GM18502 (cell line): Measurements from ENCODE around the gene RAI1.

Experiments used
- ATAC-seq: cut with Tn5 transposase; IDR thresholded peaks from one replicate; pipeline ENCODE4 v1.9.1; 2021; ENCODE audit warnings: mild to moderate bottlenecking; ENCODE audit not compliant: unreplicated experiment, poor library complexity

The RAI1 gene

DNA sequence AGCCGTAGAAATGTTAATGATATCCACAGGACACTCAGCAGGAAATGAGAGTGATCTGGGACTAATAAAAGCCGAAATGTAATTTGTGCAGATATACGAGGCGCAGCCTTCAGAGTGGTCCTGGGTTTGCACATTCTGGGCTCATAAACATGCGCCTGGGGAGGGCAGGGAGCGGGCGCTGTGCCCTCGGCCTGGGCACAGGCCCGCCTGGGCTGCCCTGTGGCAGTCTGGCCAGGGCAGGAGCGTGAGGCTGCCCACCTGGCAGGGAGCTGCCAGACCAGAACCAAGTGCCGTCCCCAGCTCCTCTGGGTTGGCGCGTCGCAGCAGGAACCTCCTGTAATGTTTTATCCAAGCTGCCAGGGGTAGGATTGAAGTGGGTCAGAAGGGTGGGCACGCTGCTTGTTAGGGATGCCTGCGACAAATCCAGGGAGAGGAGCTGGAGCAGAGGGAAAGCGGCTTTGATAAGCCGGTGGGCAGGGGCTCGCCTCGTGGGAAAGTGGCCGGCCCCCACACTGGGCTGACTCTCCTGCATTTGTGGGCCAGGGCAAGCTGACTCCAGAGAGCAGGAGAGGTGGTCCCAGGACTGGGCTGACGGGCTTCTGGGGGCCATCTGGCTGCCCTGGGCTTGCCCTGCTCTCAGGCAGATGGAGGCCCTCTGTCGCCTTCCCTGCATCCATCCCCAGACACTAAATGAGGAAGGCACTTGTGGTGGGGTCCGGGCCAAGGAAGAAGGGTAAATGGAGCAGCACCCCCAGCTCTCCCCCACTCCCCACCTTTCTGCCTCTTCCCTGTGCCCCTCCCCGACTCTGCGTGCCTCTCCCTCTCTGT, 109.6 kb downstream of the RAI1 start:
- no peak for ATAC-seq

DNA sequence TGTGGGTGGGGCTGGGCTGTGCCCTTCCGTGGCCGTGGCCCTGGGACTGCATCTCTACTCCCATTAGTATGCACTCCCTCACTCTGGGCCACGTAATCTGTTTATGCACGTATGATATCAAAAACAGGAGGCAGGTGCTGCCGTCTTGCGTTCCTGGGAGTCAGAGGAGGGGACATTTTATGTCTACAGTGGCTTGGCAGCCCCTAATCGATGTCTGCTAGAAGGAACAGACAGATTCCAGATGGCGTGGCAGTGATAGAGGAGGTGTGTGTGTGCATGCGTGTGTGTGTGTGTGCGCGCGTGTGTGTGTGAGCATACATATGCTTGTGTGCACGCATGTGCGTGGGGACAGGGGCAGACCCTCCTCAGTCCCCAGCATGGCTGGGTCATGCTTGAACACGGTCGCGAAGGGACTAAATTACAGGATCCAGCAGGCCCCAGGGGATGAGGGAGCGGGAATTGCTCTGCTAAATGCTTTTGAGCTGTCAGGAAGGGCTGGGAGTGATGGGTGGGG, 110.8 kb downstream of the RAI1 start:
- ATAC-seq: no peak

DNA sequence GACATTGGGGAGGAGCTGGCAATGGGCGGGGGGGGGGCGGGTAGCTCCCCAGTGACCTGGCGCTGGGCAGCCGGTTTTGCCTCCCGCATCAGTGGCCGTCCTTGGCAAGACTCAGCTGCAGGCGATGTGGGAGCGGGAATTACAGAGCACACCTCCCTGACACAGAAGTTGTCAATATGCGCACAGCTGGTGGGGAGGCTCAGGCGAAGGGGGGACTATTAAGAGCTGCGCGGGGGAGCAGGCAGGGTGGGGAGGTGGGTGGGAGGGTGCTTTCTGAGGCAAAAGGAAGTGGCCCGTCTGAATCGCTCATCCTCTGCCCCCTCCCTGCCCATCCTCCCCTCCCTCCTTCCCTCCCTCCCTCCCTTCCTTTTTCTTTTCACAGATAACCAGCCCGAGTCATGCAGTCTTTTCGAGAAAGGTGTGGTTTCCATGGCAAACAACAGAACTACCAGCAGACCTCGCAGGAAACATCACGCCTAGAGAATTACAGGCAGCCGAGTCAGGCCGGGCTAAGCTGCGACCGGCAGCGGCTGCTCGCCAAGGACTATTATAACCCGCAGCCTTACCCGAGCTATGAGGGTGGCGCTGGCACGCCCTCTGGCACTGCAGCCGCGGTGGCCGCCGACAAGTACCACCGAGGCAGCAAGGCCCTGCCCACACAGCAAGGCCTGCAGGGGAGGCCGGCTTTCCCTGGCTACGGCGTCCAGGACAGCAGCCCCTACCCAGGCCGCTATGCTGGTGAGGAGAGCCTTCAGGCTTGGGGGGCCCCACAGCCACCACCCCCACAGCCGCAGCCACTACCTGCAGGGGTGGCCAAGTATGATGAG, 111.5 kb downstream of the RAI1 start:
- ATAC-seq: no peak

DNA sequence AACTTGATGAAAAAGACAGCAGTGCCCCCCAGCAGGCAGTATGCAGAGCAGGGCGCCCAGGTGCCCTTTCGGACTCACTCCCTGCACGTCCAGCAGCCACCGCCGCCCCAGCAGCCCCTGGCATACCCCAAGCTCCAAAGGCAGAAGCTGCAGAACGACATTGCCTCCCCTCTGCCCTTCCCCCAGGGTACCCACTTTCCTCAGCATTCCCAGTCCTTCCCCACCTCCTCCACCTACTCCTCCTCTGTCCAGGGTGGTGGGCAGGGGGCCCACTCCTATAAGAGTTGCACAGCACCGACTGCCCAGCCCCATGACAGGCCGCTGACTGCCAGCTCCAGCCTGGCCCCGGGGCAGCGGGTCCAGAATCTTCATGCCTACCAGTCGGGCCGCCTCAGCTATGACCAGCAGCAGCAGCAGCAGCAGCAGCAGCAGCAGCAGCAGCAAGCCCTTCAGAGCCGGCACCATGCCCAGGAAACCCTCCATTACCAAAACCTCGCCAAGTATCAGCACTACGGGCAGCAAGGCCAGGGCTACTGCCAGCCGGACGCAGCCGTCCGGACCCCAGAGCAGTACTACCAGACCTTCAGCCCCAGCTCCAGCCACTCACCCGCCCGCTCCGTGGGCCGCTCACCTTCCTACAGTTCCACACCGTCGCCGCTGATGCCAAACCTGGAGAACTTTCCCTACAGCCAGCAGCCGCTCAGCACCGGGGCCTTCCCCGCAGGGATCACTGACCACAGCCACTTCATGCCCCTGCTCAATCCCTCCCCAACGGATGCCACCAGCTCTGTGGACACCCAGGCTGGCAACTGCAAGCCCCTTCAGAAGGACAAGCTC, 112.3 kb downstream of the RAI1 start:
- no peak for ATAC-seq

DNA sequence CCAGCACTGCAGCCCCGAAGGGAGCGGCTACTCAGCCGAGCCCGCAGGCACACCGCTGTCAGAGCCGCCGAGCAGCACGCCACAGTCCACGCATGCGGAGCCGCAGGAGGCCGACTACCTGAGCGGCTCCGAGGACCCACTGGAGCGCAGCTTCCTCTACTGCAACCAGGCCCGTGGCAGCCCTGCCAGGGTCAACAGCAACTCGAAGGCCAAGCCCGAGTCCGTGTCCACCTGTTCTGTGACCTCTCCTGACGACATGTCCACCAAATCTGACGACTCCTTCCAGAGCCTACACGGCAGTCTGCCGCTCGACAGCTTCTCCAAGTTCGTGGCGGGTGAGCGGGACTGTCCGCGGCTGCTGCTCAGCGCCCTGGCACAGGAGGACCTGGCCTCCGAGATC, 113.1 kb downstream of the RAI1 start:
- no peak for ATAC-seq

DNA sequence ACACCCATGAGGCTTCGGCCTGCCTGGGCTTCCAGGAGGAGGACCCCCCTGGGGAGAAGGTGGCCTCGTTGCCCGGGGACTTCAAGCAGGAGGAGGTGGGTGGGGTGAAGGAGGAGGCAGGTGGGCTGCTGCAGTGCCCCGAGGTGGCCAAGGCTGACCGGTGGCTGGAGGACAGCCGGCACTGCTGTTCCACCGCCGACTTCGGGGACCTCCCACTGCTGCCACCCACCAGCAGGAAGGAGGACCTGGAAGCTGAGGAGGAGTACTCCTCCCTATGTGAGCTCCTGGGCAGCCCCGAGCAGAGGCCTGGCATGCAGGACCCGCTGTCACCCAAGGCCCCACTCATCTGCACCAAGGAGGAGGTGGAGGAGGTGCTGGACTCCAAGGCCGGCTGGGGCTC, 114.0 kb downstream of the RAI1 start:
- no peak for ATAC-seq

DNA sequence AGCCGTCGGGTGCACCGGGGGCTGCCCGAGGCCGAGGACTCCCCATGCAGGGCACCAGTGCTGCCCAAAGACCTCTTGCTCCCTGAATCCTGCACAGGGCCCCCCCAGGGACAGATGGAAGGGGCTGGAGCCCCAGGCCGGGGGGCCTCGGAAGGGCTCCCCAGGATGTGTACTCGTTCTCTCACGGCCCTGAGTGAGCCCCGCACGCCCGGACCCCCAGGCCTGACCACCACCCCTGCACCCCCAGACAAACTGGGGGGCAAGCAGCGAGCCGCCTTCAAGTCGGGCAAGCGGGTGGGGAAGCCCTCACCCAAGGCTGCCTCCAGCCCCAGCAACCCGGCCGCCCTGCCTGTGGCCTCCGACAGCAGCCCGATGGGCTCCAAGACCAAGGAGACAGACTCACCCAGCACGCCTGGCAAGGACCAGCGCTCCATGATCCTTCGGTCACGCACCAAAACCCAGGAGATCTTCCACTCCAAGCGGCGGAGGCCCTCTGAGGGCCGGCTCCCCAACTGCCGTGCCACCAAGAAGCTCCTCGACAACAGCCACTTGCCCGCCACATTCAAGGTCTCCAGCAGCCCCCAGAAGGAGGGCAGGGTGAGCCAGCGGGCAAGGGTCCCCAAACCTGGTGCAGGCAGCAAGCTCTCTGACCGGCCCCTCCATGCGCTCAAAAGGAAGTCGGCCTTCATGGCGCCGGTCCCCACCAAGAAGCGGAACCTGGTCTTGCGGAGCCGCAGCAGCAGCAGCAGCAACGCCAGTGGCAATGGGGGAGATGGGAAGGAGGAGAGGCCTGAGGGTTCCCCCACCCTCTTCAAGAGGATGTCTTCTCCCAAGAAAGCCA, 114.9 kb downstream of the RAI1 start:
- no peak for ATAC-seq

DNA sequence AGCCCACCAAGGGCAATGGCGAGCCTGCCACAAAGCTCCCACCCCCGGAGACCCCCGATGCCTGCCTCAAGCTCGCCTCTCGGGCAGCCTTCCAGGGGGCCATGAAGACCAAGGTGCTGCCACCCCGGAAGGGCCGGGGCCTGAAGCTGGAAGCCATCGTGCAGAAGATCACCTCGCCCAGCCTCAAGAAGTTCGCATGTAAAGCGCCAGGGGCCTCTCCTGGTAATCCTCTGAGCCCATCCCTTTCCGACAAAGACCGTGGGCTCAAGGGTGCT, 115.5 kb downstream of the RAI1 start:
- ATAC-seq: no peak

DNA sequence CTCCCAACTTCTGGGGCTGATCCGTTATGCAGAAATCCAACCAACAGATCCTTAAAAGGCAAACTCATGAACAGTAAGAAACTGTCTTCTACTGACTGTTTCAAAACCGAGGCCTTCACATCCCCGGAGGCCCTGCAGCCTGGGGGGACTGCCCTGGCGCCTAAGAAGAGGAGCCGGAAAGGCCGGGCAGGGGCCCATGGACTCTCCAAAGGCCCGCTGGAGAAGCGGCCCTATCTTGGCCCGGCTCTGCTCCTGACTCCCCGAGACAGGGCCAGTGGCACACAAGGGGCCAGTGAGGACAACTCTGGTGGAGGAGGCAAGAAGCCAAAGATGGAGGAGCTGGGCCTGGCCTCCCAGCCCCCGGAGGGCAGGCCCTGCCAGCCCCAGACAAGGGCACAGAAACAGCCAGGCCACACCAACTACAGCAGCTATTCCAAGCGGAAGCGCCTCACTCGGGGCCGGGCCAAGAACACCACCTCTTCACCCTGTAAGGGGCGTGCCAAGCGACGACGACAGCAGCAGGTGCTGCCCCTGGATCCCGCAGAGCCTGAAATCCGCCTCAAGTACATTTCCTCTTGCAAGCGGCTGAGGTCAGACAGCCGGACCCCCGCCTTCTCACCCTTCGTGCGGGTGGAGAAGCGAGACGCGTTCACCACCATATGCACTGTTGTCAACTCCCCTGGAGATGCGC, 116.0 kb downstream of the RAI1 start:
- ATAC-seq: no peak

DNA sequence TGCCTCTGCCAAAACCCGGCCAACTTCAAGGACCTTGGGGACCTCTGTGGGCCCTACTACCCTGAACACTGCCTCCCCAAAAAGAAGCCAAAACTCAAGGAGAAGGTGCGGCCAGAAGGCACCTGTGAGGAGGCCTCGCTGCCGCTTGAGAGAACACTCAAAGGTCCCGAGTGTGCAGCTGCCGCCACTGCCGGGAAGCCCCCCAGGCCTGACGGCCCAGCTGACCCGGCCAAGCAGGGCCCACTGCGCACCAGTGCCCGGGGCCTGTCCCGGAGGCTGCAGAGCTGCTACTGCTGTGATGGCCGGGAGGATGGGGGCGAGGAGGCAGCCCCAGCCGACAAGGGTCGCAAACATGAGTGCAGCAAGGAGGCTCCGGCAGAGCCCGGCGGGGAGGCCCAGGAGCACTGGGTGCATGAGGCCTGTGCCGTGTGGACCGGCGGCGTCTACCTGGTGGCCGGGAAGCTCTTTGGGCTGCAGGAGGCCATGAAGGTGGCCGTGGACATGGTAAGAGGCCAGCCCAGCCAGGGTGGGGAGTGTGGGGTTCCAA, 116.8 kb downstream of the RAI1 start:
- ATAC-seq: no peak

DNA sequence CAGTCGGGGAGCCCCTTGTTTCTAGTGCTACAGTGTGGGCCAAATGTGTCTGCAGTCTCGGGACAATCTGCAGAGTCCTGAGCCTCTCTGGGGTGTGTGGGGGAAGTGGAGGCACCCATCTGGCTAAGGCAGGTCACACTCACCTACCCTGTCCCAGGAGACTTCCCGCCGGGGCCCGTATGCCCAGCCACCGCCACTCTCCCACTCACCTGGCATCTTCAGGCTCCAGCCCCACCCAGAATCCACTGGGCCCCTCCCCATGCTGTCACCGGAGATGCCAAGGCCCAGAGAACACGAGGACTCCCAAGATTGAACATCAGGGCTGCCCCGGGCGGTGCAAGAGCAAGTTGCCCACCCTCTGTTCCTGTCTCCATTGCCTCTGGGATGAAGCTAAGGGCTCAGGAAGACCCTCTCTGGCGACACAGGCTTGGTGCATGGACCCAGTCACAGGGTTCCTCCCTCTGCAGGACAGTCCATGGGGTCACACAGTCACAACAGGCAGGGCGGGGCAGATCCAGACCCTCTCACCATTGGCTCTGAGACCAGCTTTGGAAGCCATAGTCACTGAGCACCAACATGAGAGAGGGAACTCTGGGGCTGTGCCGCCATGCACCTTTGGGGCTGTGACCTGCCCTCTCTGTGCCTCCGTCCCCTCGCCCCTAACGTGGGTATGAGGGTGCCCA, 117.5 kb downstream of the RAI1 start:
- ATAC-seq: no peak

DNA sequence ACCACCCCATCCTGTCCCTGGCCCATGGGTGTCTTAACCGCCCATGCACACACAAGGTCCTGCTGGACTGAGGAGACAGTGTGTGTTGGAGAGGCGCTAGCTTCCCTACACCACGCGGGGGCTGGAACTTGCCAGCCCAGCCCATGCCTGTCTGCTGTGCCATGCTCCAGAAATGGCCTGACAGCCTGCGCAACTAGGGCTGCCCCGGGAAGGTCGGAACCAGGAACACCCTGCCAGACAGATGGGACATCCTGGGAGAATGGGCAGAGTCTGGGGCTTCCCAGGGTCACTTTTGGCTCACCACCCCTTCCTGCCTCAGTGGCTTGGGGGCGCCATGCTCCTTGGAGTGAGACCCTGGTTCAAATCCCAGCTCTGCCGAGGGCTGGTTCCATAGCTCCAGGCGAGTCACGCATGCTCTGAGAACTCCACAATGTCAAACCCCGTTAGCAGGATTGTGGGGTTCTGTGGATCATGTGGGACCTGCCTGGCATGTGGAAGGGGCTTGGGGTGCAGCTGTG, 119.3 kb downstream of the RAI1 start:
- ATAC-seq: no peak

DNA sequence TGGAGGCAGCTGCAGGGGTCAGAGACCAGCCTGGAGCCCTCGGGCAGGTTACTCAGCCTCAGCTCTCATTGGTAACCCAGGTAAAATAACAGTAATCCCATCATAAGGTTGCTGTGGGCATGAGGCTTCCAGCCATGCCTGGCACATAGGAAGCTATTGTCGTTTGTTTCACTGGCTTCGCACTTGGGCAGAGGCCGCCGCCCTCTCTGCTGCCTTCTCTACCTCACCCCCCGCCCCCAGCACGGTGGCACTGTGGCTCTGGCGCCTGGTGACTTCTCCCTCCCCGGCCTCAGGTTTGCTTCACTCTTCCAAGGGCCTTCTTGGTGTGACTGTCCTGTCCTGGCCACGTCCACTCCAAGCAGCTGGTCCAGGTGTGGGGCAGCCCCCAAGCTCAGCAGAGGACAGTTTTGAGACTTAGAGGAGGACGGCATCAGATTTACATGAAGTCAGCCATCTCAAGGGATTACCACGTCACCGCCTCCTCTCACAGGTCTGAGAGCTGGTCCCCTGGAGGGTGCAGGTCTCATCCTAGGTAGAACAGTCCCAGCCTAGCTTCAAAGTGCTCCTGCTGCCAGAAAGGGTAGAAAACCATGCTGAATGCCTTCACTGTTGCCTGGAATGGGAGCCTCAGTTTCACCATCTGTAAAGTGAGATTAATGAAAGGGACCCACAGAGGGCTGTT, 120.7 kb downstream of the RAI1 start:
- no peak for ATAC-seq

DNA sequence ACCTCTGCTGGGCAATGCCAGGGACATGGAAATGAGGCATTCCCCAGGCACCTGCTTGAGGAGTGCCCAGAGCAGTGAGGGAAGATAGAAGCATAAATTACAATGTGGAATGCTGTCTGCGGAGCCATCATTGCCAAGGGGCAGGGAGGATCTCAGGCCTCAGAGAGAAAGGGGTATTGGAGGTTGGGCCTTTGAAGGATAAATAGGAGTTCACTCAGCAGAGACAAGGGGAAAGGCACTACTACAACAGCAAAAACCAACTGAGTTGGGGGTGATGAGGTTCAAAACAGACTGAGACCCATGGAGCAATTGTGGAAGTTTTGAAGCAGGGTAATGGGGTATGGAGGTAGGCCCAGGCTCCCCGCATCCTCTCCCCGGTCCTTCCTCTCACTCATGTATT, 122.7 kb downstream of the RAI1 start:
- no peak for ATAC-seq

DNA sequence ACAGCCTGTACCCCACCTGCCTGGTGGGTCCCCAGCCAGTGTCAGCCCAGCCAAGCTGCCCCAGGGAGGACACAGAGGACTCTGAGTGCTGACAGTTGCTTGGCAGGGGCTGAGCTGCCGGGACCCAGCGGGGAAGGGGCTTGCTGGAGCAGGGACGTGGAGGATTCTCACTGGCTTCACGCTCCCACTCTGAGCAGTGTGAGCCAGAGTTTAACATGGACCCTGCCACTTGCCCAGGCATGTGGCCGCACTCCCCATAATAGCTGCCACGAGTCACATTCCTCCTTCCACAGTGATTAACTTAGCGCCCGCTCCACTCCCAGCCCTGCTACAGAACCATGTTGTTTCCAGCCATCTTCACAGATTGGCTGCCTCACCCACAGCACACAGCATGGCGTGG, 124.3 kb downstream of the RAI1 start:
- no peak for ATAC-seq

DNA sequence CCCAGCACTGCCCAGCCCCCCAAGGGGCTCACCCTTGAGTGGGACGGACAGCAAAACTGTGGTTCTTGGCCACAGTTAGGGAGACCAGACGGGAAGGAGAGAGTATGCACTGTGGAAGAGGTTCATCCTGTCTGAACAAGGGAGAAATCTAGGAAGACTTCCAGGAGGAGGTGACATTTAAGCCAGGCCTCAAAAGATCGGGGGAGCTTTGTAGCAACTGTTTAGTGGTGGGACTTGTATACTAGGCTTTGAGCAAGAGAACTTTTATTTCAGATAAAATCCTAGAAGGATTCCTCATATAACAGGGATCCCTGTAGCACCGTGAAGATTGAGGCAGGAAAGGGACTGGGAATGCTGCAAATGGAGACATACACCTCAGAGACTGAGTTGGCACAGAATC, 124.8 kb downstream of the RAI1 start:
- no peak for ATAC-seq

DNA sequence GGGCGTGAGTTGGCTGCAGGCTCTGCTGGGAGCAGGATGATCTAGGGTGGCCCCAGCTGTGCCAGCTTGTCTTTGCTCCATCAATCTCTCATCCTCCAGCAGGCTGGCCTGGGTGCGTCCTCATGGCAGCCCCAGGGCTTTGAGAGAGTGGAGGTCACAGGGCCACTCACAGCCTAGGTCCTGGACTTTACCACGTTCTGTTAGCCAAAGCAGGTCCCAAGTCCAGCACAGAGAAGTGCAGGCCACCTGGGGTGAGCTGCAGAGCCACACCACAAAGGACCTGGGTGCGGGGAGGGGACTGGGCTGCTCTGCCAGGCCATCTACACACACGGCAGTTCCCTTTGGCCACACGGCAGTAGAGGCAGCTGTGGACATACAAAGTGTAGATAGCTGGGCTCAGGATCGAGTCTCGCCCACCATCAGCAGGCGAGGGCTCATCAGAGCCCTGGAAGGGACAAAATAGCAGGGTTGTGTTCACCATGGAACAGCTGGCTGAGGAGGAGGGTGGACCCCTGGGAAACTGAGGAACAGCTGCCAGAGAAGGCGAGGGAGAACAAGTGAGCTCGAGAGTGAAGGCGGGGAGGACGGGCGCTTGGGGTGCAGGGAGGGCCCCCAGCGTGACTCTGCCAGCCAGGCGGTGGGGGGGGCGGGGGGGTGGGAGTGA, 125.5 kb downstream of the RAI1 start:
- no peak for ATAC-seq
